Skeletal muscle tissue (tissue), 4 donors: ENCODE results near the gene GLTPD2. TPM values are rescaled to one million over a fixed set of nuclear protein-coding genes. Genes with fewer than 3 reads are reported as not detected.

ENCODE experiments used
- H3K27ac ChIP-seq: one replicate; pipeline ENCODE4 v1.7.0; 2013; ENCODE audit warnings: mild to moderate bottlenecking, low read depth, low read length, inconsistent platforms
- H3K27me3 ChIP-seq, 3 donors: one replicate each; pipeline ENCODE4 v1.7.0; 2013; ENCODE audit warnings: low read length in 3 of 3; ENCODE audit not compliant: control insufficient read depth in 3 of 3, insufficient read depth in 3 of 3
- H3K36me3 ChIP-seq, 3 donors: one replicate each; pipeline ENCODE4 v1.7.0; 2013; ENCODE audit warnings: low read length in 3 of 3; ENCODE audit not compliant: control insufficient read depth in 3 of 3, insufficient read depth in 3 of 3
- H3K4me1 ChIP-seq, 3 donors: one replicate each; pipeline ENCODE4 v1.7.0; 2013; ENCODE audit warnings: low read length in 3 of 3, mild to moderate bottlenecking in 3 of 3; ENCODE audit not compliant: control insufficient read depth in 3 of 3, insufficient read depth in 3 of 3
- H3K4me3 ChIP-seq, 3 donors: one replicate each; pipeline ENCODE4 v1.7.0; 2013; ENCODE audit warnings: low read length in 3 of 3
- H3K9ac ChIP-seq, 3 donors: one replicate each; pipeline ENCODE4 v1.7.0; 2013; ENCODE audit warnings: low read length in 3 of 3, mild to moderate bottlenecking in 3 of 3, moderate library complexity in 2 of 3, low read depth in 1 of 3
- H3K9me3 ChIP-seq, 3 donors: one replicate each; pipeline ENCODE4 v1.7.0; 2013; ENCODE audit warnings: low read length in 3 of 3; ENCODE audit not compliant: control insufficient read depth in 3 of 3
- total RNA-seq: library from RNA; depleted of rRNA; stranded (reverse); fragments of >200 nt; gene quantifications from one replicate; pipeline ENCODE4 v1.2.3, GENCODE V29; 2014
- donor health status: Osteomylitis.

Gene GLTPD2
- total RNA-seq, result not detected

- Histone ChIP-seq H3K4me3 (peak within 1 kb of the TSS; percentile 65 to 87 (median 79)), H3K36me3 (no peaks in the 10 kb centered on the region), H3K9ac (peak within 1 kb of the TSS; percentile 65 to 85 (median 77)), H3K27me3 (peaks cover 13 to 20% (median 15%) of the 10 kb centered on the region in 3 donors), H3K9me3 (no peaks in the 10 kb centered on the region), H3K4me1 (peaks cover 36 to 43% (median 36%) of the 10 kb centered on the region in 3 donors), H3K27ac (peak within 1 kb of the TSS; percentile 75)
Measured at GRCh38 chr17:4788807-4789700, at the start of gene GLTPD2. GLTPD2 (plus strand) TSS chr17:4788964; CDS start chr17:4789012, 48 bp downstream.

- peaks cover 27 to 44% (median 31%) of the 10 kb centered on the region in 3 donors for H3K27me3 ChIP-seq
- peaks cover 0 to 2% (median 0%) of the 10 kb centered on the region in 3 donors for H3K36me3 ChIP-seq
- H3K9me3 ChIP-seq, result no peaks in the 10 kb centered on the region
- no peak within 1 kb of the TSS for H3K27ac ChIP-seq
- peaks cover 12 to 28% (median 17%) of the 10 kb centered on the region in 3 donors for H3K4me1 ChIP-seq
- H3K4me3 ChIP-seq, result peak within 1 kb of the TSS; percentile 57 to 77 (median 63)
- peak within 1 kb of the TSS; percentile 55 to 76 (median 63) for H3K9ac ChIP-seq
Measured at GRCh38 chr17:4739122-4740024, 49.4 kb upstream of the GLTPD2 start, which contains the start of the genes CXCL16 and ZMYND15. CXCL16 (minus strand) TSS chr17:4739928; CDS start chr17:4739339, 589 bp downstream. ZMYND15 (plus strand) TSS chr17:4739833; CDS start chr17:4740549, 716 bp downstream.

GRCh38 chr17:4740025-4740351 lies 48.8 kb upstream of the GLTPD2 start:
- H3K27me3 ChIP-seq, result peaks cover 33 to 50% (median 37%) of the 10 kb centered on the region in 3 donors
- H3K4me1 ChIP-seq, result peaks cover 12 to 23% (median 17%) of the 10 kb centered on the region in 3 donors
- H3K27ac ChIP-seq, result no peak overlapping the region
- peak overlapping the region; percentile 56 to 77 (median 63) for H3K4me3 ChIP-seq
- no peaks in the 10 kb centered on the region for H3K36me3 ChIP-seq
- no peaks in the 10 kb centered on the region for H3K9me3 ChIP-seq
- H3K9ac ChIP-seq, result peak overlapping the region in 2 of 3 donors; percentile 55 to 76

- H3K36me3 ChIP-seq, result no peaks in the 10 kb centered on the region
- H3K4me1 ChIP-seq, result peaks cover 12 to 23% (median 17%) of the 10 kb centered on the region in 3 donors
- H3K9ac ChIP-seq, result no peak overlapping the region
- no peak overlapping the region for H3K4me3 ChIP-seq
- H3K27me3 ChIP-seq, result peaks cover 39 to 54% (median 42%) of the 10 kb centered on the region in 3 donors
- H3K27ac ChIP-seq, result no peak overlapping the region
- H3K9me3 ChIP-seq, result no peaks in the 10 kb centered on the region
Measured at GRCh38 chr17:4740584-4740983, 48.2 kb upstream of the GLTPD2 start.

- H3K27me3 ChIP-seq, result peaks cover 39 to 57% (median 43%) of the 10 kb centered on the region in 3 donors
- H3K4me3 ChIP-seq, result no peak overlapping the region
- peaks cover 10 to 17% (median 14%) of the 10 kb centered on the region in 3 donors for H3K4me1 ChIP-seq
- H3K27ac ChIP-seq, result no peak overlapping the region
- no peaks in the 10 kb centered on the region for H3K9me3 ChIP-seq
- no peak overlapping the region for H3K9ac ChIP-seq
- no peaks in the 10 kb centered on the region for H3K36me3 ChIP-seq
Measured at GRCh38 chr17:4741544-4741943, 47.2 kb upstream of the GLTPD2 start.

- H3K9ac ChIP-seq, result no peak overlapping the region
- H3K27me3 ChIP-seq, result peaks cover 39 to 58% (median 42%) of the 10 kb centered on the region in 3 donors
- H3K36me3 ChIP-seq, result no peaks in the 10 kb centered on the region
Measured at GRCh38 chr17:4742133-4742532, 46.6 kb upstream of the GLTPD2 start.

GRCh38 chr17:4742629-4743028 lies 46.1 kb upstream of the GLTPD2 start:
- Histone ChIP-seq H3K4me3 (no peak overlapping the region), H3K36me3 (no peaks in the 10 kb centered on the region), H3K9me3 (no peaks in the 10 kb centered on the region), H3K4me1 (peaks cover 10 to 17% (median 14%) of the 10 kb centered on the region in 3 donors), H3K9ac (no peak overlapping the region), H3K27ac (no peak overlapping the region), H3K27me3 (peaks cover 39 to 58% (median 42%) of the 10 kb centered on the region in 3 donors)

More at GRCh38 chr17:4742133-4742532, 46.6 kb upstream of the GLTPD2 start:
- Histone ChIP-seq H3K9me3 (no peaks in the 10 kb centered on the region), H3K4me3 (no peak overlapping the region), H3K27ac (no peak overlapping the region), H3K4me1 (peaks cover 10 to 17% (median 14%) of the 10 kb centered on the region in 3 donors)

- H3K4me3 ChIP-seq, result no peak overlapping the region
- no peaks in the 10 kb centered on the region for H3K36me3 ChIP-seq
- no peak overlapping the region for H3K27ac ChIP-seq
- no peak overlapping the region for H3K9ac ChIP-seq
- no peaks in the 10 kb centered on the region for H3K9me3 ChIP-seq
- H3K4me1 ChIP-seq, result peaks cover 9 to 18% (median 14%) of the 10 kb centered on the region in 3 donors
- H3K27me3 ChIP-seq, result peaks cover 37 to 58% (median 40%) of the 10 kb centered on the region in 3 donors
Measured at GRCh38 chr17:4743216-4743615, 45.5 kb upstream of the GLTPD2 start.

- no peak overlapping the region for H3K4me3 ChIP-seq
- H3K9ac ChIP-seq, result no peak overlapping the region
- peaks cover 36 to 57% (median 40%) of the 10 kb centered on the region in 3 donors for H3K27me3 ChIP-seq
- H3K9me3 ChIP-seq, result no peaks in the 10 kb centered on the region
- H3K4me1 ChIP-seq, result peaks cover 3 to 13% (median 9%) of the 10 kb centered on the region in 3 donors
- no peaks in the 10 kb centered on the region for H3K36me3 ChIP-seq
- no peak overlapping the region for H3K27ac ChIP-seq
Measured at GRCh38 chr17:4743898-4744297, 44.9 kb upstream of the GLTPD2 start.
